WTC11 (cell line): ENCODE measurements around the gene VWA8. TPM values are rescaled to one million over a fixed set of nuclear protein-coding genes. Genes with fewer than 3 reads are reported as not detected.

ENCODE experiments used
- ATAC-seq: fragments of 200-7000 bp; cut with Tn5 transposase; 2 replicates; pipeline ENCODE4 v1.10.0; 2021; ENCODE audit warnings: mild to moderate bottlenecking, moderate library complexity
- CTCF ChIA-PET: fragments of 300-600 bp; sonication (Branson Sonifier 250); formaldehyde crosslinking; loops from one replicate; lab custom pipeline; 2021; ENCODE audit warnings: antibody characterized with exemption; lab: Charles Lee
- POLR2A ChIA-PET: fragments of 350-600 bp; sonication (Branson Sonifier 250); formaldehyde crosslinking; loops from one replicate; lab custom pipeline; 2021; ENCODE audit warnings: antibody characterized with exemption; lab: Charles Lee
- DNase-seq: peaks from one replicate; pipeline ENCODE4 v3.0.0; 2021; ENCODE audit warnings: low spot score
- H3K27ac Mint-ChIP-seq: 2 replicates; pipeline ENCODE4 v1.8.0; 2021; ENCODE audit warnings: mixed read lengths
- H3K27me3 Mint-ChIP-seq: 2 replicates; pipeline ENCODE4 v1.8.0; 2021; ENCODE audit warnings: low read depth, mild to moderate bottlenecking, moderate library complexity, mixed read lengths
- H3K36me3 Mint-ChIP-seq: 2 replicates; pipeline ENCODE4 v1.8.0; 2021; ENCODE audit warnings: mixed read lengths
- H3K4me1 Mint-ChIP-seq: 2 replicates; pipeline ENCODE4 v1.8.0; 2022; ENCODE audit warnings: mixed read lengths
- H3K4me3 Mint-ChIP-seq: 2 replicates; pipeline ENCODE4 v1.8.0; 2021; ENCODE audit warnings: mild to moderate bottlenecking, moderate library complexity, mixed read lengths
- H3K9me3 Mint-ChIP-seq: 2 replicates; pipeline ENCODE4 v1.8.0; 2021; ENCODE audit warnings: mixed read lengths
- ATF1 ChIP-seq: sonication (generic); formaldehyde crosslinking; IDR thresholded peaks from 2 replicates; pipeline ENCODE4 v1.8.1; 2023; ENCODE audit warnings: mild to moderate bottlenecking, moderate library complexity, missing genetic modification reagents
- CBFB ChIP-seq: sonication (generic); formaldehyde crosslinking; IDR thresholded peaks from 2 replicates; pipeline ENCODE4 v1.8.1; 2022; ENCODE audit warnings: mild to moderate bottlenecking, low read depth, missing genetic modification reagents
- ELF4 ChIP-seq: sonication (generic); formaldehyde crosslinking; IDR thresholded peaks from 2 replicates; pipeline ENCODE4 v1.8.1; 2022; ENCODE audit warnings: low read depth, mild to moderate bottlenecking, moderate library complexity, missing genetic modification reagents
- GABPB1 ChIP-seq: sonication (generic); formaldehyde crosslinking; IDR thresholded peaks from 2 replicates; pipeline ENCODE4 v1.8.1; 2023; ENCODE audit warnings: mild to moderate bottlenecking, missing genetic modification reagents
- GTF2I ChIP-seq: fragments of 250-450 bp; sonication (Bioruptor Pico); conservative IDR thresholded peaks from 2 replicates; pipeline ENCODE4 v1.4.0; 2021; ENCODE audit warnings: mild to moderate bottlenecking
- IRF2 ChIP-seq: sonication (generic); formaldehyde crosslinking; IDR thresholded peaks from 2 replicates; pipeline ENCODE4 v1.8.0; 2022; ENCODE audit warnings: low read depth, missing genetic modification reagents, borderline replicate concordance
- MYBL2 ChIP-seq: sonication (generic); formaldehyde crosslinking; IDR thresholded peaks from 2 replicates; pipeline ENCODE4 v1.8.1; 2023; ENCODE audit warnings: mild to moderate bottlenecking, moderate library complexity, missing genetic modification reagents
- RELA ChIP-seq: sonication (generic); formaldehyde crosslinking; IDR thresholded peaks from 2 replicates; pipeline ENCODE4 v1.8.1; 2022; ENCODE audit warnings: missing genetic modification reagents, mild to moderate bottlenecking, borderline replicate concordance
- SP1 ChIP-seq: sonication (generic); formaldehyde crosslinking; conservative IDR thresholded peaks from 2 replicates; pipeline ENCODE4 v1.8.1; 2022; ENCODE audit warnings: missing genetic modification reagents
- TCF7 ChIP-seq: sonication (generic); formaldehyde crosslinking; IDR thresholded peaks from 2 replicates; pipeline ENCODE4 v1.8.0; 2022; ENCODE audit warnings: mild to moderate bottlenecking, low read depth, missing genetic modification reagents, moderate library complexity
- ZNF121 ChIP-seq: sonication (generic); formaldehyde crosslinking; IDR thresholded peaks from 2 replicates; pipeline ENCODE4 v1.8.0; 2023; ENCODE audit warnings: missing genetic modification reagents
- ZNF396 ChIP-seq: fragments of 250-450 bp; sonication (Bioruptor Pico); IDR thresholded peaks from 2 replicates; pipeline ENCODE4 v1.8.0; 2021; ENCODE audit warnings: mild to moderate bottlenecking, moderate library complexity, borderline replicate concordance
- ZNF423 ChIP-seq: fragments of 250-450 bp; sonication (Bioruptor Pico); IDR thresholded peaks from 2 replicates; pipeline ENCODE4 v2.1.2; 2022; ENCODE audit warnings: mild to moderate bottlenecking, moderate library complexity
- ZNF671 ChIP-seq: fragments of 250-450 bp; sonication (Bioruptor Pico); IDR thresholded peaks from 2 replicates; pipeline ENCODE4 v1.8.0; 2021; ENCODE audit warnings: mild to moderate bottlenecking
- total RNA-seq: library from RNA; stranded (reverse); gene quantifications from 3 replicates; pipeline ENCODE4 v1.2.3, GENCODE V29; 2021
- TF ChIP-seq, protein P1 (sequence below): sonication (generic); formaldehyde crosslinking; IDR thresholded peaks from 2 replicates; pipeline ENCODE4 v1.8.1; 2022; ENCODE audit warnings: missing genetic modification reagents, borderline replicate concordance
- TF ChIP-seq, protein P2 (sequence below): sonication (generic); formaldehyde crosslinking; IDR thresholded peaks from 2 replicates; pipeline ENCODE4 v1.8.1; 2023; ENCODE audit warnings: mild to moderate bottlenecking, missing genetic modification reagents, moderate library complexity
- TF ChIP-seq, protein P3 (sequence below): sonication (generic); formaldehyde crosslinking; IDR thresholded peaks from 2 replicates; pipeline ENCODE4 v1.8.0; 2022; ENCODE audit warnings: mild to moderate bottlenecking, missing genetic modification reagents
- TF ChIP-seq, protein P4 (sequence below): fragments of 200-600 bp; IDR thresholded peaks from 2 replicates; pipeline ENCODE4 v1.8.0; 2022; ENCODE audit warnings: antibody characterized with exemption
- TF ChIP-seq, protein P5 (sequence below): sonication (generic); formaldehyde crosslinking; IDR thresholded peaks from 2 replicates; pipeline ENCODE4 v1.8.0; 2022; ENCODE audit warnings: mild to moderate bottlenecking, missing genetic modification reagents
- TF ChIP-seq, protein P6 (sequence below): sonication (generic); formaldehyde crosslinking; IDR thresholded peaks from 2 replicates; pipeline ENCODE4 v1.8.1; 2022; ENCODE audit warnings: low read depth, missing genetic modification reagents, borderline replicate concordance
- TF ChIP-seq, protein P7 (sequence below): sonication (generic); formaldehyde crosslinking; conservative IDR thresholded peaks from 2 replicates; pipeline ENCODE4 v1.8.1; 2022; ENCODE audit warnings: mild to moderate bottlenecking, missing genetic modification reagents
- TF ChIP-seq, protein P8 (sequence below): sonication (generic); formaldehyde crosslinking; IDR thresholded peaks from 2 replicates; pipeline ENCODE4 v1.8.1; 2023; ENCODE audit warnings: mild to moderate bottlenecking, missing genetic modification reagents
- TF ChIP-seq, protein P9 (sequence below): sonication (generic); formaldehyde crosslinking; IDR thresholded peaks from 2 replicates; pipeline ENCODE4 v1.8.1; 2023; ENCODE audit warnings: mild to moderate bottlenecking, missing genetic modification reagents, moderate library complexity

The VWA8 gene
- total RNA-seq, 1 experiment from 2014 or later = 19.9 TPM

DNA sequence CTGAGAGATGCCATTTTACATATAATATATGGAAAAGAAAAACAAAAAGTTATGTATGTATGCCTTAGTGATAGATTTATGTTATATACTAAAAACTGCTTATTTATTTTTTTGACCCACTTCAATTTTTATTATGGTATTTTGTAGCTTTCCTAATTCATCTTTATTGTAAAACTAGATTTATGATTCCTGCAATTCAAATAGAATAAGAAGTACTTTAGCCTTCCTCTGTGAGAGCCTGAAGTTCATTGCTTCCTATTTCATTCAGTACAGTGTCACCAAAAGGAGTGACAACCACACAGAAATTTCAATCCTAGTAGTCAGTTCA is 345.4 kb downstream of the VWA8 start (continued):
- TF ChIP-seq, protein P1, sequence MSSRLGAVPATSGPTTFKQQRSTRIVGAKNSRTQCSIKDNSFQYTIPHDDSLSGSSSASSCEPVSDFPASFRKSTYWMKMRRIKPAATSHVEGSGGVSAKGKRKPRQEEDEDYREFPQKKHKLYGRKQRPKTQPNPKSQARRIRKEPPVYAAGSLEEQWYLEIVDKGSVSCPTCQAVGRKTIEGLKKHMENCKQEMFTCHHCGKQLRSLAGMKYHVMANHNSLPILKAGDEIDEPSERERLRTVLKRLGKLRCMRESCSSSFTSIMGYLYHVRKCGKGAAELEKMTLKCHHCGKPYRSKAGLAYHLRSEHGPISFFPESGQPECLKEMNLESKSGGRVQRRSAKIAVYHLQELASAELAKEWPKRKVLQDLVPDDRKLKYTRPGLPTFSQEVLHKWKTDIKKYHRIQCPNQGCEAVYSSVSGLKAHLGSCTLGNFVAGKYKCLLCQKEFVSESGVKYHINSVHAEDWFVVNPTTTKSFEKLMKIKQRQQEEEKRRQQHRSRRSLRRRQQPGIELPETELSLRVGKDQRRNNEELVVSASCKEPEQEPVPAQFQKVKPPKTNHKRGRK (CRISPR knock-in tag) = no peak
- TF ChIP-seq GABPB1 (CRISPR knock-in tag) = no peak
- TF ChIP-seq ZNF396 (CRISPR knock-in tag) = no peak
- TF ChIP-seq, all 79 proteins: peak for 0

DNA sequence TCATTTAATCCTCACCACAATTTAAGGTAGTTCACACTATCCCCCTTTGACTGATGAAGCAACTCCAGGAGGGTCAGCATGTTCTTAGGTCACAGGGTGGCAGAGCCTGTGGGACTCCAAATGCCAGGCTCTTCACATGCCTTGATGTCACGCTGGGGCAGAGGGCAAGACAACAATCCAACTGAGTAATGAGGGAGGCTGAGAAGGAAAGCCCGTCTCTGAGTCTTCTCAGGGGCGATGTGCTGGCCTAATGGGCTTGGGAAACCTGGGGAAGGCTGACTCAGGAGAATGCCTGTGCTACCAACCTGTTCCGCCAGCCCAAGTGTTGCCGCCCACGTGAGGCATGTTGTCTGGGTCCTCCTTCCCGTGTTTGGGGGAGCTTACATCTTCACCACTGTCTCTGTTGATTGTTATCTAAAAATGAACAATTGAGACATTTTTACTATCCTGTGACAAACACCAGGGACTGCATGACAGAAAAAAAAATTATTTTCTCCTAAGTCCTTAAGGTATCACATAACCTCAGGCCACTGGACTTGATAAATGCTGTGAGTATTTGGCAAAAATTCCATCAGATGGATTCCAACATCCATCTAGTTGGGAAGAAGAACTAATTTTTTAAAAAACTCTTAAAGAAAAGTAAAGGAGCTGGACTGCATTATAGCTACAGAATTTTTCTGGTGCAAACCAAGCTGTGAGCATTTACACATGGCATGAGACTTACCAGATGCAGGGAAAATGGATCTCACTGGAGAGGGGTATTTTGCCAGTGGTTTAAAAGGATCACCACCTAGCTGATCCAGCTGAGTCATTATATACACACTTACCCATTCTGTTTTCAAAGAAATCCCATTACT is 346.0 kb downstream of the VWA8 start:
- H3K27me3 Mint-ChIP-seq = no peaks in the 10 kb centered on the region
- ATAC-seq (no peak), DNase-seq (no peak)
- H3K9me3 Mint-ChIP-seq = peaks cover 8% of the 10 kb centered on the region
- ChIA-PET POLR2A (no interaction called here), CTCF (no interaction called here)
- no peak overlapping the region for H3K27ac Mint-ChIP-seq
- TF ChIP-seq TCF7 (CRISPR knock-in tag) = no peak
- no peak for TF ChIP-seq SP1 (CRISPR knock-in tag)
- TF ChIP-seq, protein P2, sequence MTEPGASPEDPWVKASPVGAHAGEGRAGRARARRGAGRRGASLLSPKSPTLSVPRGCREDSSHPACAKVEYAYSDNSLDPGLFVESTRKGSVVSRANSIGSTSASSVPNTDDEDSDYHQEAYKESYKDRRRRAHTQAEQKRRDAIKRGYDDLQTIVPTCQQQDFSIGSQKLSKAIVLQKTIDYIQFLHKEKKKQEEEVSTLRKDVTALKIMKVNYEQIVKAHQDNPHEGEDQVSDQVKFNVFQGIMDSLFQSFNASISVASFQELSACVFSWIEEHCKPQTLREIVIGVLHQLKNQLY (CRISPR knock-in tag) = no peak
- TF ChIP-seq CBFB (CRISPR knock-in tag) = no peak
- TF ChIP-seq, protein P3, sequence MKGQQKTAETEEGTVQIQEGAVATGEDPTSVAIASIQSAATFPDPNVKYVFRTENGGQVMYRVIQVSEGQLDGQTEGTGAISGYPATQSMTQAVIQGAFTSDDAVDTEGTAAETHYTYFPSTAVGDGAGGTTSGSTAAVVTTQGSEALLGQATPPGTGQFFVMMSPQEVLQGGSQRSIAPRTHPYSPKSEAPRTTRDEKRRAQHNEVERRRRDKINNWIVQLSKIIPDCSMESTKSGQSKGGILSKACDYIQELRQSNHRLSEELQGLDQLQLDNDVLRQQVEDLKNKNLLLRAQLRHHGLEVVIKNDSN (CRISPR knock-in tag) = no peak
- no peak for TF ChIP-seq ZNF121 (CRISPR knock-in tag)
- TF ChIP-seq IRF2 = no peak
- no peak for TF ChIP-seq RELA
- TF ChIP-seq, protein P4, sequence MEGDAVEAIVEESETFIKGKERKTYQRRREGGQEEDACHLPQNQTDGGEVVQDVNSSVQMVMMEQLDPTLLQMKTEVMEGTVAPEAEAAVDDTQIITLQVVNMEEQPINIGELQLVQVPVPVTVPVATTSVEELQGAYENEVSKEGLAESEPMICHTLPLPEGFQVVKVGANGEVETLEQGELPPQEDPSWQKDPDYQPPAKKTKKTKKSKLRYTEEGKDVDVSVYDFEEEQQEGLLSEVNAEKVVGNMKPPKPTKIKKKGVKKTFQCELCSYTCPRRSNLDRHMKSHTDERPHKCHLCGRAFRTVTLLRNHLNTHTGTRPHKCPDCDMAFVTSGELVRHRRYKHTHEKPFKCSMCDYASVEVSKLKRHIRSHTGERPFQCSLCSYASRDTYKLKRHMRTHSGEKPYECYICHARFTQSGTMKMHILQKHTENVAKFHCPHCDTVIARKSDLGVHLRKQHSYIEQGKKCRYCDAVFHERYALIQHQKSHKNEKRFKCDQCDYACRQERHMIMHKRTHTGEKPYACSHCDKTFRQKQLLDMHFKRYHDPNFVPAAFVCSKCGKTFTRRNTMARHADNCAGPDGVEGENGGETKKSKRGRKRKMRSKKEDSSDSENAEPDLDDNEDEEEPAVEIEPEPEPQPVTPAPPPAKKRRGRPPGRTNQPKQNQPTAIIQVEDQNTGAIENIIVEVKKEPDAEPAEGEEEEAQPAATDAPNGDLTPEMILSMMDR = no peak
- TF ChIP-seq, protein P5, sequence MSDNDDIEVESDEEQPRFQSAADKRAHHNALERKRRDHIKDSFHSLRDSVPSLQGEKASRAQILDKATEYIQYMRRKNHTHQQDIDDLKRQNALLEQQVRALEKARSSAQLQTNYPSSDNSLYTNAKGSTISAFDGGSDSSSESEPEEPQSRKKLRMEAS (CRISPR knock-in tag) = no peak
- TF ChIP-seq ELF4 (CRISPR knock-in tag) = no peak
- TF ChIP-seq, protein P6, sequence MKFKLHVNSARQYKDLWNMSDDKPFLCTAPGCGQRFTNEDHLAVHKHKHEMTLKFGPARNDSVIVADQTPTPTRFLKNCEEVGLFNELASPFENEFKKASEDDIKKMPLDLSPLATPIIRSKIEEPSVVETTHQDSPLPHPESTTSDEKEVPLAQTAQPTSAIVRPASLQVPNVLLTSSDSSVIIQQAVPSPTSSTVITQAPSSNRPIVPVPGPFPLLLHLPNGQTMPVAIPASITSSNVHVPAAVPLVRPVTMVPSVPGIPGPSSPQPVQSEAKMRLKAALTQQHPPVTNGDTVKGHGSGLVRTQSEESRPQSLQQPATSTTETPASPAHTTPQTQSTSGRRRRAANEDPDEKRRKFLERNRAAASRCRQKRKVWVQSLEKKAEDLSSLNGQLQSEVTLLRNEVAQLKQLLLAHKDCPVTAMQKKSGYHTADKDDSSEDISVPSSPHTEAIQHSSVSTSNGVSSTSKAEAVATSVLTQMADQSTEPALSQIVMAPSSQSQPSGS (CRISPR knock-in tag) = no peak
- peaks cover 17% of the 10 kb centered on the region for H3K36me3 Mint-ChIP-seq
- H3K4me3 Mint-ChIP-seq = no peak overlapping the region
- H3K4me1 Mint-ChIP-seq = no peaks in the 10 kb centered on the region

DNA sequence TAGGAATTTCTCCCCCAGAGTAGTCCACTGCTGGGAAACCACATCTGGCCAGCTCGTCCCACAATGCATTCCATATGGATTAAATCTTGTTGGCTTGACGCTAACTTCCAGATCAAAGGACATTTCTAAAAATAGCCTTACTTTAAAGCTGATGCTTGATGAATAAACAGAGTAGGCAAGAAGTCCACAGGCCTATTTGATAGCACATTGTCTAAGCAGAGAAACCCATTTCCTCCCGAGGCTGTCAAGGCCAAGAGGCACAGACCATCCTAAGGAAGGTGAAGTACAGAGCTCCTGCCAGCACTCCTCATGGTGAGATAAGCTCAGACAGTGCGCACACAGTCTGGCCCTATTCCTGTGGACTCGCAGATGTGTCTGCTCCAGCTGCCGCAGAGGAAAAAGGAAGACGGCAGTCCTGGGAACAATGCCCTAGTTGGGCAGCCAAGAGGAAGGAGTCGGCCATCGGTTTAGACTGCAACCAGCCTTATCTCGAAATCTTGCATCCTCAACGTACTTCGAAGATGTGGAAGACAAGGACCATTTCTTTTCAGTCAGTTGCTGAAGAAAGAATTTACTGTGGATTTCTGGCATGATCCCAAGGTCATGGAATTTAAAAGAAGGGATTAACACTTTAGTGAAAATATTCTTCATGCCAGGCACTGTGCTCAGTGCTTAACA is 346.8 kb downstream of the VWA8 start:
- H3K27ac Mint-ChIP-seq = no peak overlapping the region
- CTCF ChIA-PET = interaction anchor here (1.4 kb wide), 1 partner anchor 27 kb away, joined by 4 read pairs; no protein-coding TSS in a partner anchor
- TF ChIP-seq, protein P7, sequence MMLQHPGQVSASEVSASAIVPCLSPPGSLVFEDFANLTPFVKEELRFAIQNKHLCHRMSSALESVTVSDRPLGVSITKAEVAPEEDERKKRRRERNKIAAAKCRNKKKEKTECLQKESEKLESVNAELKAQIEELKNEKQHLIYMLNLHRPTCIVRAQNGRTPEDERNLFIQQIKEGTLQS (CRISPR knock-in tag) = no peak
- TF ChIP-seq ATF1 (CRISPR knock-in tag) (no peak), MYBL2 (CRISPR knock-in tag) (no peak), ZNF423 (CRISPR knock-in tag) (no peak), ZNF671 (no peak), ZNF396 (CRISPR knock-in tag) (no peak), ZNF121 (CRISPR knock-in tag) (no peak), GTF2I (CRISPR knock-in tag) (no peak), IRF2 (no peak)
- TF ChIP-seq, protein P8, sequence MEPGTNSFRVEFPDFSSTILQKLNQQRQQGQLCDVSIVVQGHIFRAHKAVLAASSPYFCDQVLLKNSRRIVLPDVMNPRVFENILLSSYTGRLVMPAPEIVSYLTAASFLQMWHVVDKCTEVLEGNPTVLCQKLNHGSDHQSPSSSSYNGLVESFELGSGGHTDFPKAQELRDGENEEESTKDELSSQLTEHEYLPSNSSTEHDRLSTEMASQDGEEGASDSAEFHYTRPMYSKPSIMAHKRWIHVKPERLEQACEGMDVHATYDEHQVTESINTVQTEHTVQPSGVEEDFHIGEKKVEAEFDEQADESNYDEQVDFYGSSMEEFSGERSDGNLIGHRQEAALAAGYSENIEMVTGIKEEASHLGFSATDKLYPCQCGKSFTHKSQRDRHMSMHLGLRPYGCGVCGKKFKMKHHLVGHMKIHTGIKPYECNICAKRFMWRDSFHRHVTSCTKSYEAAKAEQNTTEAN (CRISPR knock-in tag) = no peak
- TF ChIP-seq, protein P9, sequence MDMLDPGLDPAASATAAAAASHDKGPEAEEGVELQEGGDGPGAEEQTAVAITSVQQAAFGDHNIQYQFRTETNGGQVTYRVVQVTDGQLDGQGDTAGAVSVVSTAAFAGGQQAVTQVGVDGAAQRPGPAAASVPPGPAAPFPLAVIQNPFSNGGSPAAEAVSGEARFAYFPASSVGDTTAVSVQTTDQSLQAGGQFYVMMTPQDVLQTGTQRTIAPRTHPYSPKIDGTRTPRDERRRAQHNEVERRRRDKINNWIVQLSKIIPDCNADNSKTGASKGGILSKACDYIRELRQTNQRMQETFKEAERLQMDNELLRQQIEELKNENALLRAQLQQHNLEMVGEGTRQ (CRISPR knock-in tag) = no peak

More for the DNA sequence above, 346.8 kb downstream of the VWA8 start:
- no peak for ATAC-seq
- DNase-seq = no peak
- H3K4me3 Mint-ChIP-seq = no peak overlapping the region
- peaks cover 17% of the 10 kb centered on the region for H3K36me3 Mint-ChIP-seq
- POLR2A ChIA-PET = no interaction called here
- no peaks in the 10 kb centered on the region for H3K27me3 Mint-ChIP-seq
- no peaks in the 10 kb centered on the region for H3K4me1 Mint-ChIP-seq
- H3K9me3 Mint-ChIP-seq = peaks cover 5% of the 10 kb centered on the region
